ENCODE measurements around the gene MAP2K5.

DNA sequence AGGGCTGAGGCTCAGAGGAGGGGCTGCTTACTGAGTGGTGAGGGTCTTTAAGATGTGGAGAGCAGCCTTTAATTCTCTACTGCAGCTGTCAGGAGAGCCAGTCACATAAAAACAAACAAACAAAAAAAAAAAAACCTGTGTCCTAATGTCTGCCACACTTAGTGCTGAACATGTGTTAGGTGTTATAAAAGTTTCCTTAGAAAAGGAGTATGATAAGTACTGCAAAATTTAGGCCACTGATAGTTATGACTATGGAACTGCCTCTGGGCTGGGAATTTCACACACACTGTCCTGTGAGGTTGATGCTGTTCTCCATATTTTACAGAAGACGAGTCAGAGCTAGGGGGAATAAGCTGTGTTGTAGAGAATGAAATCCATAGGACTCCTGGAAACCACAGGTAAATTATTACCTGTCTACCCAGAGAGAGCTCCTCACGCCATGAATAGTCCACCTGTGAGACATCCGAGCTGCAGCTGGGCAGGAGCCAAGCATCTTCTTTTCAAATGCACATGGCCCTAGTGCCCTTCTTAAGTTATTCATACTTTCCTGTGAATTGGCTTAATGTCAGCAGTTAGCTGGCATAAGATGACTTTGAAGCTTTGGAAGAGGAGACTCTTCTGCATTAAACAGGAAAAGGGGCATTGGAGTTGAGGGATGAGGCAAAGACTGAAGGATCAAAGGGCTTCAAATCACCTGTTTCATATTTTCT lies 248.3 kb downstream of the MAP2K5 start:
- TF ChIP-seq, protein P1, sequence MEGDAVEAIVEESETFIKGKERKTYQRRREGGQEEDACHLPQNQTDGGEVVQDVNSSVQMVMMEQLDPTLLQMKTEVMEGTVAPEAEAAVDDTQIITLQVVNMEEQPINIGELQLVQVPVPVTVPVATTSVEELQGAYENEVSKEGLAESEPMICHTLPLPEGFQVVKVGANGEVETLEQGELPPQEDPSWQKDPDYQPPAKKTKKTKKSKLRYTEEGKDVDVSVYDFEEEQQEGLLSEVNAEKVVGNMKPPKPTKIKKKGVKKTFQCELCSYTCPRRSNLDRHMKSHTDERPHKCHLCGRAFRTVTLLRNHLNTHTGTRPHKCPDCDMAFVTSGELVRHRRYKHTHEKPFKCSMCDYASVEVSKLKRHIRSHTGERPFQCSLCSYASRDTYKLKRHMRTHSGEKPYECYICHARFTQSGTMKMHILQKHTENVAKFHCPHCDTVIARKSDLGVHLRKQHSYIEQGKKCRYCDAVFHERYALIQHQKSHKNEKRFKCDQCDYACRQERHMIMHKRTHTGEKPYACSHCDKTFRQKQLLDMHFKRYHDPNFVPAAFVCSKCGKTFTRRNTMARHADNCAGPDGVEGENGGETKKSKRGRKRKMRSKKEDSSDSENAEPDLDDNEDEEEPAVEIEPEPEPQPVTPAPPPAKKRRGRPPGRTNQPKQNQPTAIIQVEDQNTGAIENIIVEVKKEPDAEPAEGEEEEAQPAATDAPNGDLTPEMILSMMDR (IDR thresholded peaks at IDR 0.05; ENCODE audit: low read depth, low read length): no peak
- TF ChIP-seq EZH2phosphoT487 (IDR thresholded peaks at IDR 0.05; ENCODE audit: low read depth): no peak

Data from OCI-LY3 (cell line).